ENCODE data around the gene MRPS9. TPM values are rescaled to one million over a fixed set of nuclear protein-coding genes. Genes with fewer than 3 reads are reported as not detected.

The MRPS9 gene
- polyA plus RNA-seq, 1 experiment = 36.1 TPM

Other genes starting within 250 kb of the MRPS9 start
- not detected in 2 replicates for gene POU3F3, start 184.0 kb upstream of the MRPS9 start, polyA plus RNA-seq (2011; rRNA removed)
- gene GPR45, start 203.7 kb downstream of the MRPS9 start, polyA plus RNA-seq (2011; rRNA removed) = not detected in 2 replicates